ENCODE results near the gene GPR150.

- TF ChIP-seq ISL2 (CRISPR knock-in tag; IDR thresholded peaks at IDR 0.05): no peak
- no peak for TF ChIP-seq NFYB (CRISPR knock-in tag; IDR thresholded peaks at IDR 0.05)
- no peak for TF ChIP-seq CTCF (CRISPR knock-in tag; IDR thresholded peaks at IDR 0.05)
- TF ChIP-seq CEBPB (IDR thresholded peaks at IDR 0.05; ENCODE audit: borderline replicate concordance, low read depth, low read length): no peak
These were observed 12.2 kb downstream of the GPR150 start for GRCh38 chr5:95631991-95632675.
